HG02943 (cell line): ENCODE data around the gene OR51B5.
"Not testable (repeated sequence)": the region's sequence is repeated elsewhere in the genome, so short reads cannot be mapped to it uniquely, and the experiment has no call there.

Experiments used
- ATAC-seq: cut with Tn5 transposase; IDR thresholded peaks from one replicate; pipeline ENCODE4 v1.9.1; 2021; ENCODE audit warnings: mild to moderate bottlenecking, low read depth, moderate library complexity; ENCODE audit not compliant: unreplicated experiment

OR51B5 gene

DNA sequence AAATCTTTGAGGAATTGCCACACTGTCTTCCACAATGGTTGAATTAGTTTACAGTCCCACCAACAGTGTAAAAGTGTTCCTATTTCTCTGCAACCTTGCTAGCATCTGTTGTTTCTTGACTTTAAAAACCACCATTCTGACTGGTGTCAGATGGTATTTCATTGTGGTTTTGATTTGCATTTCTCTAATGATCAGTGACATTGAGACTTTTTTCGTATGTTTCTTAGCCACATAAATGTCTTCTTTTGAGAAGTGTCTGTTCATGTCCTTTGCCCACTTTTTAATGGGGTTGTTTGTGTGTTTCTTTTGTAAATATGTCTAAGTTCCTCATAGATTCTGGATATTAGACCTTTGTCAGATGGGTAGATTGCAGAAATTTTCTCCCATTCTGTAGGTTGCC is 6.1 kb downstream of the OR51B5 start:
- not testable (repeated sequence) for ATAC-seq

DNA sequence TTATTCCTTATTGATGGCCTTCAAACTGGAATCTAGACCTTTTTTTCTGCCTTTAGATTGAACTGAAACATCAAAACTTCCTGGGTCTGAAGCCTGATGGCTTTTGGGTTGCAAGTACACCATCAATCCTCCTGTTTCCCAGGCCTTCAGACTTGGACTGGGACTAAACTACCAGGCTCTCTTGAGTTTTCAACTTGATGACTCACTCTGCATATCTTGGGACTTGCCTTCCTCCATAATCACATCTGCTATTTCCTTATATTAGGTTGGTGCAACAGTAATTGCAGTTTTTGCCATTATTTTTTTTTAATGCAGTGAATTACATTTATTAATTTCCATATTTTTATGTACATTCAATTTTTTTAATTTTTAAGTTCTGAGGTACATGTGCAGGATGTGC is 7.0 kb downstream of the OR51B5 start:
- no peak for ATAC-seq

- no peak for ATAC-seq
Observed at GRCh38 chr11:5335170-5335569, 8.2 kb downstream of the OR51B5 start.

GRCh38 chr11:5324197-5324596 is 19.1 kb downstream of the OR51B5 start, which contains the start of gene OR51B2:
OR51B2 (minus strand) TSS chr11:5324297; CDS start chr11:5324297, 0 bp downstream.
- ATAC-seq: no peak

GRCh38 chr11:5317292-5317691 is 26.0 kb downstream of the OR51B5 start:
- ATAC-seq: no peak

GRCh38 chr11:5313326-5314023 is 29.8 kb downstream of the OR51B5 start:
- ATAC-seq: not testable (repeated sequence)

DNA sequence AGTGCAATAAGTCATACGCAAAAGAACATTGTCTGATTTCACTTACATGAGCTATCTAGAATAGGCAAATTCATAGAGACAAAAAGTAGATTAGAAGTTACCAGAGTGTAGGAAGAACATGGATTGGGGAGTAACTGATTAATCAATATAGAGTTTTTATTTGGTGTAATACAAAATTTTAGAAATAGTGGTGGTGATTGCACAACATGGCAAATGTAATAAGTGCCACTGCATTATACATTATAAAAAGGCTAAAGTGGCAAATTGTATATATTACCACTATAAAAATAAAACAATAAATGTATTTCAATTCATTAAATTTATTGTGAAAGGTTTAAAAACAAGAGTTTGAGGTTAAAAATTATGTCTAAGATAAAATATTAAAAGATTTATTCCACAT is 32.9 kb downstream of the OR51B5 start:
- no peak for ATAC-seq

GRCh38 chr11:5307256-5308019 is 35.9 kb downstream of the OR51B5 start:
- ATAC-seq: no peak

DNA sequence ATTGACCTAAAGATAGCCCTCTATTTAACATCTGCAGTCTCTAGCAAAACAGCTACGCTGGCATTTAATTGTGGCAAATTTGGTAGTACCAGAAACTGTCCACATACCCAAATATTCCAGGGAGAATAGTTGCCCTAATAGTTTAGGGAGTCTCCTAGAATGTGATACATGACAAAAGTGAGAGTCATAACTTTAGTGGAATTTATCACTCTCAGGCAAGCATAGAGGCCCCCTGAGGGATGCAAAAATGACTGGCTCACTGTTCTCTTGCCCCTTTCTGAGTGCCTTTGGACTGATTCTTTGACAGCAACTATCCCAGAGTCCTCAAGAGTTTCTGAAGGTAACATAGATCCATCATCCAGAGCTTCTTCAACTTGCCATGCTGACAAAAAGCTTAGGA is 39.3 kb downstream of the OR51B5 start:
- no peak for ATAC-seq

- ATAC-seq: no peak
Observed at GRCh38 chr11:5303626-5304025, 39.7 kb downstream of the OR51B5 start.

- no peak for ATAC-seq
Observed at GRCh38 chr11:5301846-5302245, 41.5 kb downstream of the OR51B5 start, which contains the start of gene OR51B4. OR51B4 (minus strand) TSS chr11:5301946; CDS start chr11:5301946, 0 bp downstream.

DNA sequence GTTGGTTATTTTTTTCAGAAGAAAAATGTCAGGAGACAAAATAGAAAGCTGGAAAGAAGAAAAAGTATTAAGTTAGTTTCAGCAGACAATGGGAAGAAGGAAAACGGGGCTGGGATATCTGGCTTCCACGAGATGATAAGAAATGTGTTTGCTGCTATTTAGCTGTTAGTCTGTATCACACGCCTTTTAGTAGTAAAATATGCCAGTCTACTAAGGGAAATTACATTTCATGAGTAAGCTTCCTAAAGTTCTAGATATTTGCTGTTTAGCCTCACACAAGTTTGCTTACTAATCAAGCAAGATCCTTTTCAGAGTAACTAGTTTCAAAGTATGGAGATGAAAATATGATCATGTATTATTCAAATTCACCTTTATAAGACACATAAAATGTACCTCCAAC is 43.1 kb downstream of the OR51B5 start:
- no peak for ATAC-seq

DNA sequence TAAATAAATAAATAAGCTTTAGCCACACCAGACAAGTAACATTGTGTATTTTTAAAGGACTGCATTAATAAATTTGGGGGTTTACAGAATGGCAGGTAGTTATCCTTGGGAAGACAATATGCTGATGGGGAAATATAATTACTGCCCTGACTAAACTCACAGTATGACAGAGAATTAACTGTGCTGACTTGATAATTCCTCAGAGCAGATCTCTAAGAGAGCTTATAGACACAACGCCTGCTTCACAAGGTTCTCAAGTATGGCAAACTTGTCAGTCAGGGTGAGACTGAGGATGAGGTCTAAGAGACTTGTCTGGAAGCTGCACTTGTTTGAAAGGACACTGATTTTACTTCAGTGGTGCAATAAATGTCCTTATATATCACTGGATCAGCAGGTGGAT is 44.9 kb downstream of the OR51B5 start:
- ATAC-seq: no peak

- ATAC-seq: no peak
Observed at GRCh38 chr11:5297721-5298323, 45.5 kb downstream of the OR51B5 start.

GRCh38 chr11:5294342-5294995 is 48.9 kb downstream of the OR51B5 start:
- not testable (repeated sequence) for ATAC-seq

DNA sequence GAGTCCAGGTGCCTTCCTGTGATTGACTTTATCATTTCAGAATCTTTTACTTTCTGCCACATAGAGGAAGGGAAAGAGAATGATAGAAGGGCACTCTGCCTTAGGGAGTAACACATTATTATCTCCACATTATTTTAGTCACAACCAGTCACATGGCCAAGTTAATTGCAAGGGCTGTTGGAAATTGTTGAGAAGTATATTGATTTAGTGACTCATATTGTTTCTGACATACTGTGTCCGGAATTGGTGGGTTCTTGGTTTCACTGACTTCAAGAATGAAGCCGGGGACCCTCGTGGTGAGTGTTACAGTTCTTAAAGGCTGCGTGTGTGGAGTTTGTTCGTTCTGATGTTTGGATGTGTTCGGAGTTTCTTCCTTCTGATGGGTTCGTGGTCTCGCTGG is 50.3 kb downstream of the OR51B5 start:
- ATAC-seq: no peak
